ENCODE data around the gene CDCA4. TPM values are rescaled to one million over a fixed set of nuclear protein-coding genes. Genes with fewer than 3 reads are reported as not detected.

The CDCA4 gene
- total RNA-seq, 4 donors from 2014 or later = 27.7 to 38.6 (median 35.8) TPM

GRCh38 chr14:105005929-105006830 is 14.7 kb downstream of the CDCA4 start:
- TF ChIP-seq POLR2AphosphoS5 (IDR thresholded peaks at IDR 0.05) = no peak
- no peak for TF ChIP-seq EP300 (IDR thresholded peaks at IDR 0.05)
- TF ChIP-seq POLR2A (IDR thresholded peaks at IDR 0.05) = no peak
- TF ChIP-seq CTCF (IDR thresholded peaks at IDR 0.05) = no peak
- H3K27ac ChIP-seq = no peak overlapping the region
- WGBS = 84% methylated on average over 16 of the region's 21 CpGs
- no peak for DNase-seq (ENCODE audit: low spot score in 2 of 2)
- no peaks in the 10 kb centered on the region for H3K9me3 ChIP-seq
- H3K27me3 ChIP-seq = no peaks in the 10 kb centered on the region
- H3K4me3 ChIP-seq = no peak overlapping the region
- H3K4me1 ChIP-seq = no peaks in the 10 kb centered on the region
- H3K36me3 ChIP-seq = peaks cover 52% of the 10 kb centered on the region

- no peak for TF ChIP-seq POLR2A (IDR thresholded peaks at IDR 0.05)
- TF ChIP-seq EP300 (IDR thresholded peaks at IDR 0.05) = no peak
- TF ChIP-seq CTCF (IDR thresholded peaks at IDR 0.05) = no peak
- no peak for TF ChIP-seq POLR2AphosphoS5 (IDR thresholded peaks at IDR 0.05)
- no peaks in the 10 kb centered on the region for H3K4me1 ChIP-seq
- no peaks in the 10 kb centered on the region for H3K27me3 ChIP-seq
- H3K4me3 ChIP-seq = no peak overlapping the region
- no peaks in the 10 kb centered on the region for H3K9me3 ChIP-seq
- H3K27ac ChIP-seq = no peak overlapping the region
- 83% methylated on average over 10 of the region's 20 CpGs for WGBS
- no peak for DNase-seq (ENCODE audit: low spot score in 2 of 2)
- peaks cover 44% of the 10 kb centered on the region for H3K36me3 ChIP-seq
Observed at GRCh38 chr14:105005329-105005928, 15.5 kb downstream of the CDCA4 start.

- Histone ChIP-seq H3K27ac (no peak overlapping the region), H3K4me3 (no peak overlapping the region), H3K27me3 (no peaks in the 10 kb centered on the region), H3K9me3 (no peaks in the 10 kb centered on the region), H3K4me1 (no peaks in the 10 kb centered on the region), H3K36me3 (peaks cover 18% of the 10 kb centered on the region)
- 93% methylated on average over 3 of the region's 3 CpGs for WGBS
- TF ChIP-seq POLR2AphosphoS5 (IDR thresholded peaks at IDR 0.05) (no peak), POLR2A (IDR thresholded peaks at IDR 0.05) (no peak), CTCF (IDR thresholded peaks at IDR 0.05) (no peak), EP300 (IDR thresholded peaks at IDR 0.05) (no peak)
- no peak for DNase-seq (ENCODE audit: low spot score in 2 of 2)
Observed at GRCh38 chr14:104999361-104999760, 21.5 kb downstream of the CDCA4 start.

- Histone ChIP-seq H3K4me3 (no peak overlapping the region), H3K9me3 (no peaks in the 10 kb centered on the region), H3K27me3 (no peaks in the 10 kb centered on the region), H3K27ac (no peak overlapping the region), H3K36me3 (peaks cover 23% of the 10 kb centered on the region), H3K4me1 (no peaks in the 10 kb centered on the region)
- no peak for DNase-seq (ENCODE audit: low spot score in 2 of 2)
- TF ChIP-seq EP300 (IDR thresholded peaks at IDR 0.05) (no peak), POLR2A (IDR thresholded peaks at IDR 0.05) (no peak), CTCF (IDR thresholded peaks at IDR 0.05) (no peak), POLR2AphosphoS5 (IDR thresholded peaks at IDR 0.05) (no peak)
- WGBS = 93% methylated on average over 3 of the region's 5 CpGs
Observed at GRCh38 chr14:104998801-104999200, 22.1 kb downstream of the CDCA4 start.

- TF ChIP-seq EP300 (IDR thresholded peaks at IDR 0.05) (no peak), CTCF (IDR thresholded peaks at IDR 0.05) (no peak), POLR2A (IDR thresholded peaks at IDR 0.05) (no peak), POLR2AphosphoS5 (IDR thresholded peaks at IDR 0.05) (no peak)
- Histone ChIP-seq H3K4me1 (no peaks in the 10 kb centered on the region), H3K36me3 (peaks cover 46% of the 10 kb centered on the region), H3K4me3 (no peak overlapping the region), H3K9me3 (no peaks in the 10 kb centered on the region), H3K27ac (no peak overlapping the region), H3K27me3 (no peaks in the 10 kb centered on the region)
- 93% methylated on average over 11 of the region's 13 CpGs for WGBS
- DNase-seq (ENCODE audit: low spot score in 2 of 2) = no peak
Observed at GRCh38 chr14:104996483-104996882, 24.4 kb downstream of the CDCA4 start.
